ENCODE measurements around the gene GNA14. TPM values are rescaled to one million over a fixed set of nuclear protein-coding genes. Genes with fewer than 3 reads are reported as not detected.

Gene GNA14
- total RNA-seq, 1 experiment from 2014 or later, result 0.37 TPM

GRCh38 chr9:77569335-77569734 is 78.8 kb downstream of the GNA14 start:
- Histone ChIP-seq H3K9me3 (ENCODE audit: control insufficient read depth, low read depth, low read length) (no peaks in the 10 kb centered on the region), H3K4ac (ENCODE audit: low read depth, low read length) (no peak overlapping the region; the same call in 1 of the 2 replicates), H4K8ac (replicated peaks; ENCODE audit: insufficient read length, low read depth, low read length) (no peak overlapping the region), H3K9ac (ENCODE audit: extremely low read depth, insufficient read length, low read length) (no peak overlapping the region), H3K27me3 (ENCODE audit: insufficient read depth, low read length) (no peaks in the 10 kb centered on the region), H2BK20ac (ENCODE audit: low read depth, low read length, poor library complexity, severe bottlenecking) (peak overlapping the region; percentile 90), H4K91ac (ENCODE audit: insufficient read length, low read depth, low read length) (no peak overlapping the region), H4K5ac (ENCODE audit: insufficient read length, low read depth, low read length) (no peak overlapping the region), H3K23ac (ENCODE audit: insufficient read length, low read depth, low read length) (no peak overlapping the region), H2BK15ac (ENCODE audit: low read depth, low read length) (0 out of 2 replicates have a peak overlapping the region, but pooled peaks have one; percentile 24), H3K4me1 (ENCODE audit: insufficient read depth, low read length) (peaks cover 3% of the 10 kb centered on the region; the same call in 1 of the 2 replicates), H2AK5ac (ENCODE audit: insufficient read length, low read length) (no peak overlapping the region), H3K4me2 (ENCODE audit: insufficient read depth, insufficient read length, low read length) (no peak overlapping the region), H3K79me2 (ENCODE audit: insufficient read depth, low read length) (no peaks in the 10 kb centered on the region), H3K56ac (ENCODE audit: insufficient read length, low read depth, low read length) (no peak overlapping the region), H4K20me1 (ENCODE audit: control insufficient read depth, insufficient read depth, insufficient read length) (no peaks in the 10 kb centered on the region), H3K23me2 (ENCODE audit: insufficient read length, low read depth, low read length, poor library complexity, severe bottlenecking) (peaks cover 2% of the 10 kb centered on the region), H3K14ac (ENCODE audit: insufficient read depth, low read length) (no peak overlapping the region), H2BK120ac (ENCODE audit: low read depth, low read length, poor library complexity, severe bottlenecking) (no peak overlapping the region), H2AFZ (ENCODE audit: low read length) (no peak overlapping the region), H2BK5ac (ENCODE audit: insufficient read length, low read length) (no peak overlapping the region), H2BK12ac (ENCODE audit: insufficient read length, low read depth, low read length) (no peak overlapping the region), H3T11ph (ENCODE audit: low read length) (no peak overlapping the region), H3K18ac (ENCODE audit: insufficient read length, low read depth, low read length) (no peak overlapping the region), H3K27ac (ENCODE audit: insufficient read length, low read depth, low read length) (no peak overlapping the region), H3K79me1 (ENCODE audit: insufficient read depth, low read depth, low read length, poor library complexity, severe bottlenecking) (no peaks in the 10 kb centered on the region)
- no peak overlapping the region for H3K27ac Mint-ChIP-seq
- DNase-seq, result no peak
- no peaks in the 10 kb centered on the region for H3K27me3 Mint-ChIP-seq (ENCODE audit: low read depth)
- no peaks in the 10 kb centered on the region for H3K36me3 Mint-ChIP-seq (ENCODE audit: insufficient read depth in 1 of 3, low read depth in 3 of 3)
- TF ChIP-seq CTCF (conservative IDR thresholded peaks at IDR 0.05), result no peak
- H3K4me1 Mint-ChIP-seq, result peaks cover 4 to 5% of the 10 kb centered on the region in 2 experiments; a peak in 3 of 4 replicates
- no peaks in the 10 kb centered on the region for H3K9me3 Mint-ChIP-seq
- no CpG with 5 or more reads among the region's 4 CpGs for WGBS (ENCODE audit: extremely low coverage, insufficient read length, low lambda C conversion rate)
- H3K4me3 Mint-ChIP-seq, result no peak overlapping the region
